Caco-2 (cell line): ENCODE results near the gene PHACTR1. TPM values are rescaled to one million over a fixed set of nuclear protein-coding genes. Genes with fewer than 3 reads are reported as not detected.

Source experiments
- BruUV-seq: library from RNA; stranded (reverse); fragments of 400-500 nt; replicated peaks from 2 replicates; lab custom pipeline; 2021; lab: Mats Ljungman, UMichigan
- CTCF ChIA-PET: fragments of 300-600 bp; sonication (Branson Sonifier 250); formaldehyde crosslinking; loops from one replicate; lab custom pipeline; 2022; ENCODE audit warnings: antibody characterized with exemption; lab: Charles Lee
- POLR2A ChIA-PET: fragments of 300-600 bp; sonication (Branson Sonifier 250); formaldehyde crosslinking; loops from one replicate; lab custom pipeline; 2022; ENCODE audit warnings: antibody characterized with exemption; lab: Charles Lee
- DNase-seq, 2 experiments: peaks; one replicate each; pipeline versions ENCODE4 v3.0.0 to v3.0.0-alpha.2; 2020 to 2022
- H3K27me3 ChIP-seq: replicated peaks from 2 replicates; pipeline ENCODE4 v1.6.0; 2011; ENCODE audit warnings: low read length; ENCODE audit not compliant: control insufficient read depth, insufficient read depth
- H3K36me3 ChIP-seq: 2 replicates; pipeline ENCODE4 v1.5.1; 2011; ENCODE audit warnings: low read length; ENCODE audit not compliant: control insufficient read depth, insufficient read depth
- H3K4me1 ChIP-seq: fragments of 250-450 bp; sonication (Bioruptor Pico); 2 replicates; pipeline ENCODE4 v1.5.1; 2020; ENCODE audit warnings: mild to moderate bottlenecking
- H3K4me3 ChIP-seq: 2 replicates; pipeline ENCODE4 v1.5.1; 2011; ENCODE audit warnings: low read depth, mild to moderate bottlenecking, control low read depth, low read length
- H3K9me3 ChIP-seq: fragments of 250-450 bp; sonication (Bioruptor Pico); 2 replicates; pipeline ENCODE4 v1.5.1; 2020; ENCODE audit warnings: mild to moderate bottlenecking, moderate library complexity
- H3K27ac Mint-ChIP-seq: one replicate; pipeline ENCODE4 v1.8.0; 2022; ENCODE audit warnings: mixed read lengths; ENCODE audit not compliant: unreplicated experiment
- H3K27me3 Mint-ChIP-seq: one replicate; pipeline ENCODE4 v1.8.0; 2022; ENCODE audit warnings: mixed read lengths; ENCODE audit not compliant: insufficient read depth, unreplicated experiment
- H3K36me3 Mint-ChIP-seq: one replicate; pipeline ENCODE4 v1.8.0; 2022; ENCODE audit warnings: mild to moderate bottlenecking, mixed read lengths; ENCODE audit not compliant: insufficient read depth, unreplicated experiment
- H3K4me1 Mint-ChIP-seq: one replicate; pipeline ENCODE4 v1.8.0; 2022; ENCODE audit warnings: low read depth, mixed read lengths; ENCODE audit not compliant: unreplicated experiment
- H3K4me3 Mint-ChIP-seq: one replicate; pipeline ENCODE4 v1.8.0; 2022; ENCODE audit warnings: mild to moderate bottlenecking, moderate library complexity, mixed read lengths; ENCODE audit not compliant: unreplicated experiment
- H3K9me3 Mint-ChIP-seq: one replicate; pipeline ENCODE4 v1.8.0; 2022; ENCODE audit warnings: mixed read lengths; ENCODE audit not compliant: unreplicated experiment
- CTCF ChIP-seq, 2 experiments: fragments of 200-600 bp in 1 of 2; IDR thresholded peaks; 1 replicate in 1 of 2; 2 replicates in 1 of 2; pipeline versions ENCODE4 v1.5.1 to v1.8.0; 2011 to 2022; ENCODE audit warnings: antibody characterized with exemption in 1 of 2, control low read depth in 1 of 2, inconsistent platforms in 1 of 2, low read depth in 1 of 2, low read length in 1 of 2, mild to moderate bottlenecking in 1 of 2, moderate library complexity in 1 of 2; ENCODE audit not compliant: insufficient read depth in 1 of 2, severe bottlenecking in 1 of 2, unreplicated experiment in 1 of 2
- intact Hi-C: fragments of 100-400 bp; cut with micrococcal nuclease; formaldehyde crosslinking; loops from one replicate; pipeline ENCODE4 v1.10.0; 2022; ENCODE audit not compliant: unreplicated experiment
- total RNA-seq: library from RNA; stranded (reverse); gene quantifications from 2 replicates; pipeline ENCODE4 v1.2.3, GENCODE V29; 2022

The PHACTR1 gene
- total RNA-seq, 1 experiment from 2014 or later: 0.41 TPM

- no peaks in the 10 kb centered on the region for H3K36me3 ChIP-seq
- Mint-ChIP-seq H3K4me3 (no peak overlapping the region), H3K27me3 (peaks cover 12% of the 10 kb centered on the region), H3K27ac (no peak overlapping the region), H3K9me3 (no peaks in the 10 kb centered on the region), H3K36me3 (no peaks in the 10 kb centered on the region), H3K4me1 (no peaks in the 10 kb centered on the region)
- H3K4me1 ChIP-seq: no peaks in the 10 kb centered on the region
- intact Hi-C loops: no loop called here
- ChIA-PET POLR2A (no interaction called here), CTCF (no interaction called here)
- BruUV-seq: no TSS peak
- TF ChIP-seq CTCF (IDR thresholded peaks at IDR 0.05; ENCODE audit: insufficient read depth in 1 of 2, low read depth in 1 of 2, low read length in 1 of 2, severe bottlenecking in 1 of 2, unreplicated experiment in 1 of 2): no peak
- no peaks in the 10 kb centered on the region for H3K9me3 ChIP-seq
- DNase-seq: no peak
- H3K27me3 ChIP-seq: no peaks in the 10 kb centered on the region; the same call in 1 of the 2 replicates
- H3K4me3 ChIP-seq: no peak overlapping the region
These were observed 385.4 kb downstream of the PHACTR1 start for GRCh38 chr6:13101985-13102384.

GRCh38 chr6:13103169-13103568 is 386.6 kb downstream of the PHACTR1 start:
- BruUV-seq: no TSS peak
- no peaks in the 10 kb centered on the region for H3K4me1 ChIP-seq
- TF ChIP-seq CTCF (IDR thresholded peaks at IDR 0.05; ENCODE audit: insufficient read depth in 1 of 2, low read depth in 1 of 2, low read length in 1 of 2, severe bottlenecking in 1 of 2, unreplicated experiment in 1 of 2): no peak
- no peaks in the 10 kb centered on the region for H3K36me3 Mint-ChIP-seq
- H3K27me3 Mint-ChIP-seq: peaks cover 21% of the 10 kb centered on the region
- H3K9me3 ChIP-seq: no peaks in the 10 kb centered on the region
- CTCF ChIA-PET: no interaction called here
- no peaks in the 10 kb centered on the region for H3K9me3 Mint-ChIP-seq
- intact Hi-C loops: no loop called here
- POLR2A ChIA-PET: no interaction called here
- no peaks in the 10 kb centered on the region; the same call in 1 of the 2 replicates for H3K27me3 ChIP-seq
- no peak overlapping the region for H3K4me3 ChIP-seq
- H3K36me3 ChIP-seq: no peaks in the 10 kb centered on the region
- no peak for DNase-seq
- H3K4me1 Mint-ChIP-seq: no peaks in the 10 kb centered on the region
- H3K27ac Mint-ChIP-seq: no peak overlapping the region
- no peak overlapping the region for H3K4me3 Mint-ChIP-seq

- no peak for TF ChIP-seq CTCF (IDR thresholded peaks at IDR 0.05; ENCODE audit: insufficient read depth in 1 of 2, low read depth in 1 of 2, low read length in 1 of 2, severe bottlenecking in 1 of 2, unreplicated experiment in 1 of 2)
- Mint-ChIP-seq H3K36me3 (no peaks in the 10 kb centered on the region), H3K27ac (no peak overlapping the region), H3K4me3 (no peak overlapping the region), H3K27me3 (peaks cover 28% of the 10 kb centered on the region), H3K4me1 (no peaks in the 10 kb centered on the region), H3K9me3 (peaks cover 8% of the 10 kb centered on the region)
- Histone ChIP-seq H3K4me3 (no peak overlapping the region), H3K4me1 (no peaks in the 10 kb centered on the region), H3K36me3 (no peaks in the 10 kb centered on the region), H3K9me3 (no peaks in the 10 kb centered on the region), H3K27me3 (no peaks in the 10 kb centered on the region; the same call in 1 of the 2 replicates)
- ChIA-PET POLR2A (no interaction called here), CTCF (no interaction called here)
- no TSS peak for BruUV-seq
- intact Hi-C loops: no loop called here
- no peak for DNase-seq
These were observed 388.6 kb downstream of the PHACTR1 start for GRCh38 chr6:13105139-13105538.
